Natural killer cell (primary cell): ENCODE results near the gene EBF4. TPM values are rescaled to one million over a fixed set of nuclear protein-coding genes. Genes with fewer than 3 reads are reported as not detected.
A peak's percentile ranks its signal among the peaks of the same experiment; 100 is the strongest.

Experiments
- ATAC-seq, 3 donors: fragments of 150-1000 bp in 2 of 3; fragments of 200-7000 bp in 1 of 3; cut with Tn5 transposase; 1 replicate in 1 of 3; 2 replicates in 2 of 3; pipeline ENCODE4 v1.10.0; 2021; ENCODE audit warnings: mild to moderate bottlenecking in 2 of 3, moderate library complexity in 2 of 3
- DNase-seq, 2 donors: peaks; one replicate each; pipeline versions ENCODE4 v3.0.0 to v3.0.0-alpha.2; 2013 to 2021; ENCODE audit warnings: mixed read lengths in 1 of 2
- H3K27ac ChIP-seq: one replicate; pipeline ENCODE4 v1.5.1; 2013; ENCODE audit warnings: mild to moderate bottlenecking, low read length
- H3K27me3 ChIP-seq: one replicate; pipeline ENCODE4 v1.6.1; 2013; ENCODE audit warnings: low read length; ENCODE audit not compliant: control insufficient read depth, insufficient read depth
- H3K36me3 ChIP-seq: one replicate; pipeline ENCODE4 v1.6.1; 2013; ENCODE audit warnings: low read length; ENCODE audit not compliant: control insufficient read depth, insufficient read depth
- H3K4me1 ChIP-seq: one replicate; pipeline ENCODE4 v1.6.1; 2013; ENCODE audit warnings: low read length; ENCODE audit not compliant: control insufficient read depth, insufficient read depth
- H3K4me3 ChIP-seq: one replicate; pipeline ENCODE4 v1.5.1; 2013; ENCODE audit warnings: low read length
- H3K9me3 ChIP-seq: one replicate; pipeline ENCODE4 v1.6.1; 2013; ENCODE audit warnings: low read length; ENCODE audit not compliant: control insufficient read depth, insufficient read depth
- H3K27ac Mint-ChIP-seq, 2 donors: one replicate each; pipeline ENCODE4 v1.8.0; 2022; ENCODE audit warnings: mild to moderate bottlenecking in 2 of 2, mixed read lengths in 2 of 2, moderate library complexity in 1 of 2
- H3K27me3 Mint-ChIP-seq, 2 donors: one replicate each; pipeline ENCODE4 v1.8.0; 2022; ENCODE audit warnings: low read depth in 2 of 2, mixed read lengths in 2 of 2
- H3K36me3 Mint-ChIP-seq: one replicate; pipeline ENCODE4 v1.8.0; 2022; ENCODE audit warnings: mixed read lengths
- H3K4me1 Mint-ChIP-seq, 2 donors: one replicate each; pipeline ENCODE4 v1.8.0; 2022; ENCODE audit warnings: mixed read lengths in 2 of 2
- H3K4me3 Mint-ChIP-seq: one replicate; pipeline ENCODE4 v1.8.0; 2022; ENCODE audit warnings: mild to moderate bottlenecking, moderate library complexity, mixed read lengths
- H3K9me3 Mint-ChIP-seq, 2 donors: one replicate each; pipeline ENCODE4 v1.8.0; 2022; ENCODE audit warnings: mixed read lengths in 2 of 2
- WGBS: methylation state at CpG from one replicate; pipeline ENCODE4 v1.1.7; 2013; ENCODE audit warnings: missing lambda C conversion rate; ENCODE audit not compliant: insufficient coverage; 5-methylcytosine and 5-hydroxymethylcytosine counted together
- intact Hi-C: fragments of 100-400 bp; cut with micrococcal nuclease; formaldehyde crosslinking; loops from one replicate; pipeline ENCODE4 v1.14.2; 2022
- total RNA-seq, 4 donors: library from RNA; stranded (reverse); fragments of 120-200 nt in 1 of 4; gene quantifications; one replicate each; pipeline versions ENCODE4 v1.2.3 to v1.2.4, GENCODE V29; 2013 to 2022
- TF ChIP-seq, protein P1 (sequence below): fragments of 200-600 bp; IDR thresholded peaks from one replicate; pipeline ENCODE4 v1.8.0; 2022; ENCODE audit warnings: antibody characterized with exemption

The EBF4 gene
- total RNA-seq, 3 donors from 2014 or later (not counting 1 experiment from before 2014, with no cell fraction given) = 17.1 to 21.7 (median 20.4) TPM

DNA sequence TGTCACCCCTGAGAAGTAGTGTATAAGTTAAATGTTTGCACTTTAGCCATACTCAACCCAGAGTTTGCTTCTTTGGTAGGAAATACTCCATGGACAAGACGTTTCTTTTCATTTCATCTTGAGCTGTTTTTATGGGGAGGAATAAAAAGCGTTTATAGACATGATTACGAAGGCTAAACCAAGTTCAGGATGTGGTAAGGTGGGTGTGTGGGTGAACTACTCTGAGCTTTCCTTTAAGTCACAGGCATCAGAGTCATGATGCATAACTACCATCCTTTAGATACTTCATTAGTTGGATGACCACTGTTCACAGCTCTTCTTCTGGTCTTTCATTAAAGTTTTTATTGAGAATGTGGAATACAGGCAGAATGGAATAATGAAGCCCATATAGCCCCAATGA, 48.9 kb downstream of the EBF4 start:
- H3K4me3 ChIP-seq = no peak overlapping the region
- Mint-ChIP-seq H3K27me3 (no peaks in the 10 kb centered on the region), H3K9me3 (no peaks in the 10 kb centered on the region), H3K4me1 (peaks cover 59 to 65% of the 10 kb centered on the region in 2 donors), H3K36me3 (no peaks in the 10 kb centered on the region), H3K27ac (peak overlapping the region; percentile 91 to 95), H3K4me3 (peak overlapping the region; percentile 76)
- WGBS = 0% methylated on average over 3 of the region's 3 CpGs
- peaks cover 71% of the 10 kb centered on the region for H3K4me1 ChIP-seq
- peak overlapping the region; percentile 37 for H3K27ac ChIP-seq
- H3K27me3 ChIP-seq = no peaks in the 10 kb centered on the region
- H3K36me3 ChIP-seq = no peaks in the 10 kb centered on the region
- ATAC-seq (peak; percentile 83 to 90 (median 84)), DNase-seq (peak in 1 of 2 donors; percentile 83)
- no peaks in the 10 kb centered on the region for H3K9me3 ChIP-seq
- TF ChIP-seq, protein P1, sequence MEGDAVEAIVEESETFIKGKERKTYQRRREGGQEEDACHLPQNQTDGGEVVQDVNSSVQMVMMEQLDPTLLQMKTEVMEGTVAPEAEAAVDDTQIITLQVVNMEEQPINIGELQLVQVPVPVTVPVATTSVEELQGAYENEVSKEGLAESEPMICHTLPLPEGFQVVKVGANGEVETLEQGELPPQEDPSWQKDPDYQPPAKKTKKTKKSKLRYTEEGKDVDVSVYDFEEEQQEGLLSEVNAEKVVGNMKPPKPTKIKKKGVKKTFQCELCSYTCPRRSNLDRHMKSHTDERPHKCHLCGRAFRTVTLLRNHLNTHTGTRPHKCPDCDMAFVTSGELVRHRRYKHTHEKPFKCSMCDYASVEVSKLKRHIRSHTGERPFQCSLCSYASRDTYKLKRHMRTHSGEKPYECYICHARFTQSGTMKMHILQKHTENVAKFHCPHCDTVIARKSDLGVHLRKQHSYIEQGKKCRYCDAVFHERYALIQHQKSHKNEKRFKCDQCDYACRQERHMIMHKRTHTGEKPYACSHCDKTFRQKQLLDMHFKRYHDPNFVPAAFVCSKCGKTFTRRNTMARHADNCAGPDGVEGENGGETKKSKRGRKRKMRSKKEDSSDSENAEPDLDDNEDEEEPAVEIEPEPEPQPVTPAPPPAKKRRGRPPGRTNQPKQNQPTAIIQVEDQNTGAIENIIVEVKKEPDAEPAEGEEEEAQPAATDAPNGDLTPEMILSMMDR = no peak
- intact Hi-C loops = loop anchor here (1.0 to 5.0 kb wide), 2 partner anchors 12 to 111 kb away; no protein-coding TSS in a partner anchor

DNA sequence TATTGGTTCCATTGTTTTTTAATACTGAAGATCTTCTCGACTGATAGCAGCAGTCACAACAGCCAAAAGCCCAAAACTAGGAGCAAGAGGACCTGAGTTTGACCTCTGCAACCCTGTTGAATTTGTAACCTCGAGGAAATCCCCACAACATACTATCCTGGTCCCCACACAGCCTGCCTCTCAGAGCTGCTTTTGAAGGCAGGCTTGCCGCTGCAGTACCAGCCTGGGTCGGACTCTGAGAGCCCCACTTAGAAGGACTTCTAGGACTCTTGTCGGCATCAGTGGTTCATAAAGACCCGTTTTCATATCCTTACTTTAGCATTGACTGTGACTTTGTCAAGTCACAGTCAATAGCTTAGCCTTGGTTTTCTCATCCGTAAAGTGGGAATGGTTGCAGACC, 49.3 kb downstream of the EBF4 start:
- H3K4me1 Mint-ChIP-seq = peaks cover 59 to 65% of the 10 kb centered on the region in 2 donors
- ATAC-seq (peak; percentile 14 to 51 (median 42)), DNase-seq (peak in 1 of 2 donors; percentile 56)
- WGBS = 69% methylated on average over 7 of the region's 7 CpGs
- Histone ChIP-seq H3K36me3 (no peaks in the 10 kb centered on the region), H3K4me1 (peaks cover 71% of the 10 kb centered on the region), H3K9me3 (no peaks in the 10 kb centered on the region), H3K4me3 (no peak overlapping the region), H3K27ac (peak overlapping the region; percentile 37), H3K27me3 (no peaks in the 10 kb centered on the region)
- peak overlapping the region; percentile 76 for H3K4me3 Mint-ChIP-seq
- peak overlapping the region; percentile 91 to 95 for H3K27ac Mint-ChIP-seq
- H3K9me3 Mint-ChIP-seq = no peaks in the 10 kb centered on the region
- intact Hi-C loops = loop anchor here (1.0 to 5.0 kb wide), 2 partner anchors 13 to 110 kb away; no protein-coding TSS in a partner anchor
- H3K27me3 Mint-ChIP-seq = no peaks in the 10 kb centered on the region
- TF ChIP-seq, protein P1 = no peak
- no peaks in the 10 kb centered on the region for H3K36me3 Mint-ChIP-seq

DNA sequence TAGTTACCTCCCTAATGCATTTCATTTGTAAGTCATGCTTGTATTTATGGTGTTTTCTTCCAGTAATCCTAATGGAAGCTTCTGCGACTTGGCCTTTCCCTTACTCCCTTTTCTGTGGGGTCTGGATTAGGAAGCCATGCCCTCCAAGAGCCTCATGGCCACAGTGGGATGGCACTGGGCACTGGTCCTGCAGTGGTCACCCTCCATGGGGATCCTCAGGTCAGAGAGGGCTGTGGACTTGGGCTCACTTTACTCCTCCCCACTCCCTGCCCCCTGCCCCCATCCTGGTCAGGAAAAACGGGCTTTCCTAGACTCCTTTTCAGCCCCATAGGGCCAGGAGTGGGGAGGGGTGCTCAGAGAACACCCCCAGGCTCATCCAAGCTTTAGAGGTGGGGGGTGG, 49.9 kb downstream of the EBF4 start:
- H3K27me3 ChIP-seq = no peaks in the 10 kb centered on the region
- H3K9me3 ChIP-seq = no peaks in the 10 kb centered on the region
- TF ChIP-seq, protein P1 = no peak
- H3K4me3 ChIP-seq = no peak overlapping the region
- peak overlapping the region; percentile 37 for H3K27ac ChIP-seq
- H3K4me1 ChIP-seq = peaks cover 68% of the 10 kb centered on the region
- DNase-seq (no peak), ATAC-seq (no peak)
- intact Hi-C loops = loop anchor here (5.0 kb wide), 1 partner anchor 110 kb away; no protein-coding TSS in a partner anchor
- Mint-ChIP-seq H3K9me3 (no peaks in the 10 kb centered on the region), H3K4me3 (peak overlapping the region; percentile 35), H3K36me3 (no peaks in the 10 kb centered on the region), H3K27me3 (no peaks in the 10 kb centered on the region), H3K4me1 (peaks cover 59 to 65% of the 10 kb centered on the region in 2 donors), H3K27ac (peak overlapping the region; percentile 91 to 95)
- no peaks in the 10 kb centered on the region for H3K36me3 ChIP-seq
- 100% methylated on average over 1 of the region's 2 CpGs for WGBS
